ENCODE results near the gene NPHS2.
A peak's percentile ranks its signal among the peaks of the same experiment; 100 is the strongest.

Gene NPHS2

DNA sequence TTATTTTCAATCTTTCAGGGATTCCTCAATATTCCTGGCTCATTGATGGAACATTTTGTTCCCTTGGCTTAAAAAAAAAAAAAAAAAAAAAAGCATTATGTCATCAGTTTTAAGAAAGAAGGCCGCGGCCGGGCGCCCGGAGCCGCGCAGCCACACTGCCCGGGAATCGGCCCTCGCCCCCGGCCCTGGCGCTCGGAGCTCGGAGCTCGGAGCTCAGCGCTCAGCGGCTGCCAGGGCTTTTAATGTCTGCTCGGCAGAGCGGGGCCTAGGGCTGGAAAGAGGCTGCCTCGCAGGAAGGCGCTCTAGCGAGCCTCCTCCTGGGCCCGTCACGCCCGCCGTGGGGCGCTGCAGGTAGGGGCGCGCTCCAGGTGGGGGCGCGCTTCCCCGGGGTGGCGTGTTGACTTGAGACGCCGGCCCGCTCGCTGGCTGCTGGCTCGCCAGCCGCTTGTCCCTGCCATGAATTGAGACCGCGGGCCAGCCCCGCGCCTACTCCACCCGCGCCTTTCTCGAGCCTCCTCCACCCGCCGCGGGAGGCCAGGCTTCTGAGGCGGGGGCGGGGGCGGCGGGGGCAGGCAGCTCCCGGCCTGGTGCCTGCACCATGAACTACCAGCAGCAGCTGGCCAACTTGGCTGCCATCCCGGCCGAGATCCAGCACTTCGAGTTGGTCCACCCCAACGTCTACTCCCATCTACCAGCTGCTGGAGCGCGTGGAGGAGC is 10.5 kb upstream of the NPHS2 start:
- Histone ChIP-seq H3K36me3 (ENCODE audit: insufficient read depth, low read length) (no peaks in the 10 kb centered on the region), H3K4me3 (ENCODE audit: low read depth in 1 of 2, low read length in 2 of 2) (peak overlapping the region; percentile 24 to 32), H3K27ac (ENCODE audit: low read depth, low read length) (no peak overlapping the region), H3K27me3 (ENCODE audit: control insufficient read depth in 1 of 2, insufficient read depth in 2 of 2, low read length in 2 of 2) (peaks cover 3 to 6% of the 10 kb centered on the region in 2 donors), H3K9me3 (ENCODE audit: low read length) (no peaks in the 10 kb centered on the region), H3K9ac (ENCODE audit: low read length) (no peak overlapping the region), H3K4me1 (ENCODE audit: insufficient read depth, low read length) (no peaks in the 10 kb centered on the region)

DNA sequence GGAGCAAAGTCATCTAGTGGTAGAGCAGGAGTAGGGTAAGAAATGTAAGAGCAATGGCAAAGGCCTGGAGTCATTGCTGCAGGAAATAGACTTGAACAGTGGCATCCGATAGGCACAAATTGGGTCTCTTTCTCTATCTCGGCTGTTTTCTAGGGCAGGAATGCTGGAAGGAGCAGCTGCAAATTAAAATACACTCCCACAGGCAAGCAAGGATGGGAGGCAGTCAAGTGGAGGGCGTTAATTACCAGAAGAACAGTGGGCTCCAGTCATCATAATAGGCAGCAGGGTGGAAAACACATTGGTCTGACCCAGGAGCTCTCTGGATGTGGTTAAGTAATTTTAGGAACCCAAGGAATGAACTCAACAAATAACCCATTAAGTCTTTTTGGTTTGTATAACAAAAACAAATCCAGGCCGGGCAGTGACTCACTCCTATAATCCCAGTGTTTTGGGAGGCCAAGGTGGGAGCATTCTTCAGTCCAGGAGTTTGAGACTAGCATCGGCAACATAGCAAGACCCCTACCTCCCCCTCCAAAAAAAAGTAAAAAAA is 8.1 kb upstream of the NPHS2 start:
- H3K27ac ChIP-seq (ENCODE audit: low read depth, low read length) = no peak overlapping the region
- H3K9me3 ChIP-seq (ENCODE audit: low read length) = no peaks in the 10 kb centered on the region

DNA sequence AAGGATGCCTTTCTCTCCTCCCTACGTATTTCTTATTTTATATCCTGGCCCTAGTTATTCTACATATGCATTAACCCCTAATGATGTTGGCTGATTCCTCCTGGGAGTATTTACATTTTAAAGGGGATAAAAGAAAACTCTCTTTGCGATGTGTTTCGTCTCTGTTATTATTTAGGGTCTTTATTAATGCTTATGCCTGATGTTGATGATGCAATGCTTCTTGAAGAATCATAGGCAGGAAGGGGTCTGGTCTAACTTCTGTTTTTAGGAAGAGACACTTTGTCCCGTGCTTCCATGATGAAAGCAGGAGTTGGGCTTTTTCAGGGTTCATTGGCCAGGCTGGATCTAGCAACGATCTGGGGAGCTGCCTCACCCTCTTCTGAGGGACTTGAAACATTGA is 761 bp upstream of the NPHS2 start:
- Histone ChIP-seq H3K9ac (ENCODE audit: low read length) (no peak overlapping the region), H3K4me3 (ENCODE audit: low read depth in 1 of 2, low read length in 2 of 2) (no peak overlapping the region), H3K27ac (ENCODE audit: low read depth, low read length) (no peak overlapping the region), H3K4me1 (ENCODE audit: insufficient read depth, low read length) (no peaks in the 10 kb centered on the region), H3K27me3 (ENCODE audit: control insufficient read depth in 1 of 2, insufficient read depth in 2 of 2, low read length in 2 of 2) (peaks cover 0 to 21% of the 10 kb centered on the region in 2 donors), H3K36me3 (ENCODE audit: insufficient read depth, low read length) (no peaks in the 10 kb centered on the region), H3K9me3 (ENCODE audit: low read length) (no peaks in the 10 kb centered on the region)

More for the DNA sequence above, 8.1 kb upstream of the NPHS2 start:
- H3K36me3 ChIP-seq (ENCODE audit: insufficient read depth, low read length) = no peaks in the 10 kb centered on the region
- no peak overlapping the region for H3K9ac ChIP-seq (ENCODE audit: low read length)
- H3K4me1 ChIP-seq (ENCODE audit: insufficient read depth, low read length) = no peaks in the 10 kb centered on the region
- H3K27me3 ChIP-seq (ENCODE audit: control insufficient read depth in 1 of 2, insufficient read depth in 2 of 2, low read length in 2 of 2) = no peaks in the 10 kb centered on the region
- H3K4me3 ChIP-seq (ENCODE audit: low read depth in 1 of 2, low read length in 2 of 2) = no peak overlapping the region

DNA sequence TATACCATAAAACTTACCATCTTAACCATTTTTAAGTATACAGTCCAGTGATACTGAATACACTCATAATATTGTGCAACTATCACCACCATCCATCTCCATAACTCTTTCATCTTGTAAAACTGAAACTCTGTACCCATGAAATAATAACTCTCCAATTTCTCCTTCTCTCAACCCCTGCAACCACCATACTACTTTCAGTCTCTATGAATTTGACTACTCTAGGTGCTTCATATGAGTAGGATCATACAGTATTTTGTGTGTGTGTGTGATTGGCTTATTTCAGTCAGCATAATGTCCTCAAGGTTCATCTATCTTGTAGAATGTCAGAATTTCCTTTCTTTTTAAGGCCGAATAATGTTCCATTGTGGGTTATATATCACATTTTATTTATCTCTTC is 17.7 kb downstream of the NPHS2 start:
- Histone ChIP-seq H3K36me3 (ENCODE audit: insufficient read depth, low read length) (no peaks in the 10 kb centered on the region), H3K9ac (ENCODE audit: low read length) (no peak overlapping the region), H3K27ac (ENCODE audit: low read depth, low read length) (no peak overlapping the region), H3K4me3 (ENCODE audit: low read depth in 1 of 2, low read length in 2 of 2) (no peak overlapping the region), H3K4me1 (ENCODE audit: insufficient read depth, low read length) (no peaks in the 10 kb centered on the region), H3K9me3 (ENCODE audit: low read length) (no peaks in the 10 kb centered on the region), H3K27me3 (ENCODE audit: control insufficient read depth in 1 of 2, insufficient read depth in 2 of 2, low read length in 2 of 2) (no peaks in the 10 kb centered on the region)

DNA sequence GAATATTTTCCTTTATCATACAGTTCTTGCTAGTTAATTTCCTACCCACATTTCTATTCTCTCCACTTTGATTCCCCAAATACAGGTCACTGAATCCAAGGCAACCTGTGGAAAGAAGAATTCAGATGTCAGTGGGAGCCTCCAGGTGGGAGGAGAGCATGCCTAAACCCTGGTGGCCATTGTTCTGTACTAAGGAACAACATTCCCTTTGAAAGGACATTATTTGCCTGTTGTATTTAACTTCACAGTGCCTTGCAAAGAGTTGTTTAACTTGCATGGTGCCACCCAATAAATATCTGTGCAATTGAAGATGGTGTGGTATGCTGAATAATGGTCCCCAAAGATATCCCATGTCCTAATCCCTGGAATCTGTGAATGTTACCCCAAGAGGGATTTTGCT is 21.3 kb downstream of the NPHS2 start:
- H3K9me3 ChIP-seq (ENCODE audit: low read length) = no peaks in the 10 kb centered on the region
- no peak overlapping the region for H3K27ac ChIP-seq (ENCODE audit: low read depth, low read length)
- no peaks in the 10 kb centered on the region for H3K4me1 ChIP-seq (ENCODE audit: insufficient read depth, low read length)
- H3K27me3 ChIP-seq (ENCODE audit: control insufficient read depth in 1 of 2, insufficient read depth in 2 of 2, low read length in 2 of 2) = no peaks in the 10 kb centered on the region
- H3K9ac ChIP-seq (ENCODE audit: low read length) = no peak overlapping the region
- no peak overlapping the region for H3K4me3 ChIP-seq (ENCODE audit: low read depth in 1 of 2, low read length in 2 of 2)
- no peaks in the 10 kb centered on the region for H3K36me3 ChIP-seq (ENCODE audit: insufficient read depth, low read length)

DNA sequence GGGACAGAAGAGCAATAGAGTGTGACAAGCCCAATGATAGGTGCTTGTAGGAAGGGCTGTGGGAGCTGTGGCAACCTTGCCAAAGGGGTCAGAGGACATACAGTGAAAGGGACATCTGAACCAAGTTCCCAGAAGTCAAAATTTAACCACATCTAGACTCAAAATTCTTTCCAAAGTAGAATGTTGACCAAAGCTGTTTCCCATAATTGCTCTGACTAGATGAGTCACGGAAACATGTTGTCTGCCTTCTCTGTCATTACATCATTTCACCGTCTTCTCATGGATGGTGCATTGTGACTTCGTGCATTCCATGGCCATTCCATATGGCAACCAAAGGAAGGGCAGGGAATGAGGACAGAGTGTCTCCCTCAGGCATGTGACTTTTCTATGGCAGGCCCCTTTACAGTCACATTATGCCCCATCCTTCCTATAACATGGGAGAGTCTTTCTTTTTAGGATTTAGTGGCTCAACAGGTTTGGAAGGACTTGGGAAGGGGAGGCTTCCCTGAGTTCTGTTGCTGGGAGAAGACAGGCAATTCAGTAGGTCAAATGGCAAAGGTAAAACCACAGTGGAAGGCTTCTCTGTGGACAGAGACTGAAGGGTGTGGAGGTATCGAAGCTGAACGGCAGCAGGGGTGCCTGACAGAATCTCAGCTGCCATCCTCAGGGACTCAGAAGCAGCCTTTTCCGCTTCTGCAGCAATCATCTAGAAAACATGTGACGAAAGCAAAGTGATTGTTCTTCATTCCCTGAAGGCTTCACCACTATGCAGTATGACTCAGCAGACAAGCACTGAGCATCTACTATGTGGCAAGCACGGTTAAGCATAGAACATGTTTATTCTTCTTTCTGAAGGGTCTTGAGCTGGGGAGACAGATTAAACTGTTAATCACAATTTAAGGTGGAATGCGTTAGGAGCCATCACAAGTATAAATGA is 24.7 kb downstream of the NPHS2 start:
- H3K4me1 ChIP-seq (ENCODE audit: insufficient read depth, low read length) = no peaks in the 10 kb centered on the region
- no peak overlapping the region for H3K27ac ChIP-seq (ENCODE audit: low read depth, low read length)

DNA sequence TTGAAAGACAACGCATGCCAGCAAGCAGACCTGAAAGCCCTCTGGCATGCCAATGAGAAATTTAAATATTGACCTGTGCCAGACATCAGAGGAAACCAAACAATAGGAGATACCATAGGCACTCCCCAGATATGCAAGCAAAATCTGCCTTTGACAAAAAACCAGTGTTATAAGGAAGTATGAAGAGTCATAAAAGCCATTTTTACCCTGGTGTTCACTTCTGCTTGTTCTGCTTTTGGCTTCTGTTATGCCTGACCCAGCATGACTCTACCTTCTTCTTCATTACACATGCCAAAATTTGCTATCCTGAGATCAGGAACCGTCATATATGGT is 26.4 kb downstream of the NPHS2 start:
- Histone ChIP-seq H3K27ac (ENCODE audit: low read depth, low read length) (no peak overlapping the region), H3K4me1 (ENCODE audit: insufficient read depth, low read length) (no peaks in the 10 kb centered on the region), H3K9me3 (ENCODE audit: low read length) (no peaks in the 10 kb centered on the region), H3K27me3 (ENCODE audit: control insufficient read depth in 1 of 2, insufficient read depth in 2 of 2, low read length in 2 of 2) (no peaks in the 10 kb centered on the region), H3K9ac (ENCODE audit: low read length) (no peak overlapping the region), H3K36me3 (ENCODE audit: insufficient read depth, low read length) (no peaks in the 10 kb centered on the region), H3K4me3 (ENCODE audit: low read depth in 1 of 2, low read length in 2 of 2) (no peak overlapping the region)

More for the DNA sequence above, 24.7 kb downstream of the NPHS2 start:
- H3K9me3 ChIP-seq (ENCODE audit: low read length) = no peaks in the 10 kb centered on the region
- H3K27me3 ChIP-seq (ENCODE audit: control insufficient read depth in 1 of 2, insufficient read depth in 2 of 2, low read length in 2 of 2) = no peaks in the 10 kb centered on the region
- no peaks in the 10 kb centered on the region for H3K36me3 ChIP-seq (ENCODE audit: insufficient read depth, low read length)
- no peak overlapping the region for H3K4me3 ChIP-seq (ENCODE audit: low read depth in 1 of 2, low read length in 2 of 2)
- no peak overlapping the region for H3K9ac ChIP-seq (ENCODE audit: low read length)

DNA sequence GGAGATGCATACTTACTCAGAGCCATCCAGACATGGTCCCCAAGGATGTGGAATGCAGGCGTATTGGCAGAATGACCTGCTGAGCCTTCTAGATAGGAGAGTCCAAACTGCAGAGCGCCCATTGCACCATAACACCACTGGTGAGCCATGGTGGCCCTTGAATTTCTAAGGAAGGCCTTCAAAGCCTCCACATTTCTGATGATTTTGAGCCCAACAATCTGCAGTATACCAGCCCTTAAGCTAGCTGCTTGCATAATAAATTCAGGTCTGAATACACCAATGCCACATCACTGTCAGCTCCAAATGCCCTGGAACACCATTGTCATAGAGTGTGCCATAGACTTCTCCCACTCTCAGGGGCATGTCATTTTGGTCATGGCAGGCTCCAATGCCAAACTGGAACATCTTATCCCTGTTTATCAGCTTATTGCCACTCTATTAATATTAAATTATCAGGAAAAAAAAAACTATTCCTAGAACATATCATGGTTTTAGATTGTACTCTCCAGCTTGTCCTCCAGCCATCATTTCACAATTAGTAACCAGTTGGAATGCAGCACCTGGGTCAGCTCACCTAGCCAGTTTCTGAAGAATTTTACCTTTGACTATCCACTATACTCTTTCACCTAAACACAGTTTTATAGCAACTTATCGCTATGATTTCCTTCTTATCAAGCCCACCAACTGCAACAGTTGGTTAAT is 26.9 kb downstream of the NPHS2 start:
- no peak overlapping the region for H3K27ac ChIP-seq (ENCODE audit: low read depth, low read length)
- no peaks in the 10 kb centered on the region for H3K27me3 ChIP-seq (ENCODE audit: control insufficient read depth in 1 of 2, insufficient read depth in 2 of 2, low read length in 2 of 2)
- no peaks in the 10 kb centered on the region for H3K9me3 ChIP-seq (ENCODE audit: low read length)
- H3K36me3 ChIP-seq (ENCODE audit: insufficient read depth, low read length) = no peaks in the 10 kb centered on the region
- no peak overlapping the region for H3K4me3 ChIP-seq (ENCODE audit: low read depth in 1 of 2, low read length in 2 of 2)
- H3K4me1 ChIP-seq (ENCODE audit: insufficient read depth, low read length) = no peaks in the 10 kb centered on the region
- no peak overlapping the region for H3K9ac ChIP-seq (ENCODE audit: low read length)

DNA sequence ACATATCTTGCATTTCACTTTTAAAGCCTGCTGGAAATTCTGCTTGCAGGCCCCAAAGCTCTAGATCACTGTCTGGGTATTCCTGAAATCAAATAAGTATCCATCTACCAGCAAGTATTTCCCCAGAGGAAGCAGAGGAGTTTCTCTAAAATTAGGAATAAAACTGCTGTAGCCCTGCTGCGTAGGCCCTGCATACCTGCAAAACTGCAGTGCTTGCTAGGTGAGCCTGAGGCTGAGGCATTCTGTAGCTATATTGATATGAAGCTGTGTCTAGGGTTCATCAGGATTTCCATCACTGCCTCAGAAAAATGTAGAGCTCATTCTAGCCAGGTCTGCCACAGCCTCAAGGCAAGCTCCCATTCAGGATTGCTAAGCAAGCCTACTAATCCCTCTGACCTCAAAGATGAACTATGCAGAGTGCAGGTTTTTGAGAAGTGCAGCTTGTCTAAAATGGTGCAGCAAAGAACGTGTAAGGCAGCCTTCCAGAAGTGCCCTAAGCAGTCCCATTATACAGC is 28.7 kb downstream of the NPHS2 start:
- Histone ChIP-seq H3K27ac (ENCODE audit: low read depth, low read length) (no peak overlapping the region), H3K4me3 (ENCODE audit: low read depth in 1 of 2, low read length in 2 of 2) (no peak overlapping the region), H3K36me3 (ENCODE audit: insufficient read depth, low read length) (no peaks in the 10 kb centered on the region), H3K9ac (ENCODE audit: low read length) (no peak overlapping the region), H3K27me3 (ENCODE audit: control insufficient read depth in 1 of 2, insufficient read depth in 2 of 2, low read length in 2 of 2) (no peaks in the 10 kb centered on the region), H3K4me1 (ENCODE audit: insufficient read depth, low read length) (no peaks in the 10 kb centered on the region), H3K9me3 (ENCODE audit: low read length) (no peaks in the 10 kb centered on the region)

DNA sequence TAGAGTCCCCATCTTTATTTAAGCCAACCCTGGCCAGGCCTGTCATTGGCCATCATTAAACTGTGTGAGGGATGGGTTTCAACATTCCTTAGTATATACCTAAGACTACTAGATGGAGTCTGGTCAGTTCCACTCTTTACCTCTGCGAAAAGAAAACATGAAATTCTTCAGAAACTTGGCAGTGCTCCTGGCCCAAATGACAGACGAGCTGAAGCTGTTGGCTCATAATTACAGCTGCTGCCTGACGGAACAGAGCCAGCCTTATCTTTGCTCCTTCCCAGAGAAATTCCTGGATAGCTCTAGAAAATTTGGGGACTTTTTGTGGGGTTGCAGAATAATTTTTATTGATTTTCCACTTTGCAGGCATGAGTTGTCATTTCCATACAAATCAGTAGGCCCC is 30.4 kb downstream of the NPHS2 start:
- Histone ChIP-seq H3K36me3 (ENCODE audit: insufficient read depth, low read length) (no peaks in the 10 kb centered on the region), H3K9me3 (ENCODE audit: low read length) (no peaks in the 10 kb centered on the region), H3K27me3 (ENCODE audit: control insufficient read depth in 1 of 2, insufficient read depth in 2 of 2, low read length in 2 of 2) (no peaks in the 10 kb centered on the region), H3K4me3 (ENCODE audit: low read depth in 1 of 2, low read length in 2 of 2) (no peak overlapping the region), H3K27ac (ENCODE audit: low read depth, low read length) (no peak overlapping the region), H3K4me1 (ENCODE audit: insufficient read depth, low read length) (no peaks in the 10 kb centered on the region), H3K9ac (ENCODE audit: low read length) (no peak overlapping the region)

DNA sequence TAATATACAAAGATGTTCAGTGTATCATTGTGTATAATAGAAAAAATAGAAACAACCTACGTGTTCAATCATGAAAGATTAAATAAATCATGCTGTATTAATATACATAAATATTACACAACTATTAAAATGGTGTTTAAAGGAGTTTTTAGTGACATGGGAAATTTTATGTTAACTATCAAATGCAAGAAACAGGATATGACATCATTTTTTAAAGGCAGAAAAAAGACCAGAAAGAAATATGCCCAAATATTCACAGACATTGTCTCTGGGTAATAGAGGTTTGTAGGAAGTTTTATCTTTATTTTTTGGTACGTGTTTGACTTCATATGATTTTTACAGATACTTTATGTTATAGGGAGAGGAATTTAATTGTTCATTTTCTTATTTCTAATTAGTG is 34.0 kb downstream of the NPHS2 start:
- H3K9ac ChIP-seq (ENCODE audit: low read length) = no peak overlapping the region
- no peak overlapping the region for H3K27ac ChIP-seq (ENCODE audit: low read depth, low read length)
- H3K36me3 ChIP-seq (ENCODE audit: insufficient read depth, low read length) = no peaks in the 10 kb centered on the region
- H3K4me3 ChIP-seq (ENCODE audit: low read depth in 1 of 2, low read length in 2 of 2) = no peak overlapping the region
- no peaks in the 10 kb centered on the region for H3K9me3 ChIP-seq (ENCODE audit: low read length)
- no peaks in the 10 kb centered on the region for H3K27me3 ChIP-seq (ENCODE audit: control insufficient read depth in 1 of 2, insufficient read depth in 2 of 2, low read length in 2 of 2)
- no peaks in the 10 kb centered on the region for H3K4me1 ChIP-seq (ENCODE audit: insufficient read depth, low read length)

Measured in muscle layer of colon (tissue), 2 donors.